Keratinocyte (primary cell): Measurements from ENCODE around the gene CMSS1. TPM values are rescaled to one million over a fixed set of nuclear protein-coding genes. Genes with fewer than 3 reads are reported as not detected.

Source experiments
- DNase-seq: peaks from one replicate; pipeline ENCODE4 v3.0.0-alpha.2; 2011; ENCODE audit warnings: low read depth, missing footprints, low spot score
- FAIRE-seq: peaks from 2 replicates; lab custom pipeline; 2011; peaks lifted over from hg19 to GRCh38; lab: Jason Lieb, UNC
- H2AFZ ChIP-seq: 2 replicates; pipeline ENCODE4 v1.6.0; 2012; ENCODE audit warnings: low read length, control low read depth, inconsistent platforms; ENCODE audit not compliant: control insufficient read depth
- H3K27ac ChIP-seq: 2 replicates; pipeline ENCODE4 v1.5.1; 2011; ENCODE audit warnings: low read length; ENCODE audit not compliant: control insufficient read depth, insufficient read depth
- H3K27me3 ChIP-seq: 3 replicates; pipeline ENCODE4 v1.6.0; 2011; ENCODE audit warnings: low read length; ENCODE audit not compliant: control insufficient read depth, insufficient read depth; ENCODE audit errors: extremely low read depth
- H3K36me3 ChIP-seq, 2 experiments: 2 replicates in 1 of 2; 3 replicates in 1 of 2; pipeline ENCODE4 v1.5.1; 2011; ENCODE audit warnings: low read length in 2 of 2, mild to moderate bottlenecking in 1 of 2; ENCODE audit not compliant: control insufficient read depth in 2 of 2, insufficient read depth in 2 of 2; ENCODE audit errors: extremely low read depth in 1 of 2
- H3K4me1 ChIP-seq: 3 replicates; pipeline ENCODE4 v1.5.1; 2011; ENCODE audit warnings: low read length; ENCODE audit not compliant: control insufficient read depth, insufficient read depth; ENCODE audit errors: extremely low read depth
- H3K4me2 ChIP-seq: 3 replicates; pipeline ENCODE4 v1.6.0; 2011; ENCODE audit warnings: low read depth, low read length; ENCODE audit not compliant: control insufficient read depth, insufficient read depth; ENCODE audit errors: extremely low read depth
- H3K4me3 ChIP-seq, 3 experiments: fragments of 200-600 bp in 1 of 3; sonication (generic) in 1 of 3; 2 replicates in 2 of 3; 3 replicates in 1 of 3; pipeline ENCODE4 v1.5.1; 2011 to 2016; ENCODE audit warnings: low read length in 3 of 3, mild to moderate bottlenecking in 3 of 3, control low read depth in 2 of 3, inconsistent platforms in 1 of 3, low read depth in 1 of 3, mixed read lengths in 1 of 3, mixed run types in 1 of 3, moderate library complexity in 1 of 3; ENCODE audit not compliant: control insufficient read depth in 2 of 3, insufficient read depth in 2 of 3; ENCODE audit errors: extremely low read depth in 1 of 3
- H3K79me2 ChIP-seq: 2 replicates; pipeline ENCODE4 v1.6.0; 2012; ENCODE audit warnings: low read length; ENCODE audit not compliant: control insufficient read depth, insufficient read depth
- H3K9ac ChIP-seq: 3 replicates; pipeline ENCODE4 v1.6.0; 2011; ENCODE audit warnings: low read length; ENCODE audit not compliant: control insufficient read depth, insufficient read depth; ENCODE audit errors: extremely low read depth
- H3K9me1 ChIP-seq: 3 replicates; pipeline ENCODE4 v1.6.0; 2011; ENCODE audit warnings: low read length; ENCODE audit not compliant: control insufficient read depth, insufficient read depth; ENCODE audit errors: extremely low read depth
- H3K9me3 ChIP-seq: 2 replicates; pipeline ENCODE4 v1.5.1; 2012; ENCODE audit warnings: low read depth, low read length; ENCODE audit not compliant: control insufficient read depth
- H4K20me1 ChIP-seq: 3 replicates; pipeline ENCODE4 v1.6.0; 2011; ENCODE audit warnings: low read length; ENCODE audit not compliant: control insufficient read depth, insufficient read depth; ENCODE audit errors: extremely low read depth
- EZH2 ChIP-seq: IDR thresholded peaks from one replicate; pipeline ENCODE4 v1.6.1; 2012; ENCODE audit warnings: inconsistent platforms, mild to moderate bottlenecking, low read length, moderate library complexity
- dilution Hi-C: fragments of 300-500 bp; cut with MboI; formaldehyde crosslinking; loops from one replicate; pipeline ENCODE4 v1.7.0; 2020; ENCODE audit warnings: low sequenced_read_pairs; ENCODE audit not compliant: extremely low pct_ligation_motif_present
- polyA plus RNA-seq, 5 experiments: library from polyadenylated mRNA; depleted of rRNA in 3 of 5; stranded (reverse) in 3 of 5; stranded (forward) in 1 of 5; unstranded in 1 of 5; fragments of >200 nt; gene quantifications; 1 replicate in 1 of 5; 2 replicates in 3 of 5; 3 replicates in 1 of 5; pipeline versions ENCODE4 v1.2.1 to v1.2.3, GENCODE V29; 2011 to 2012; ENCODE audit warnings: missing spikeins in 2 of 5, low read depth in 1 of 5, low replicate concordance in 1 of 5
- TF ChIP-seq, protein P1 (sequence below), 3 experiments: IDR thresholded peaks in 1 of 3; conservative IDR thresholded peaks in 1 of 3; optimal IDR thresholded peaks in 1 of 3; 2 replicates in 2 of 3; 3 replicates in 1 of 3; pipeline versions ENCODE3 to v1.5.1; 2011; ENCODE audit warnings: low read length in 3 of 3, mild to moderate bottlenecking in 3 of 3, moderate library complexity in 2 of 3, control low read depth in 1 of 3, inconsistent platforms in 1 of 3; ENCODE audit not compliant: insufficient read depth in 2 of 3; ENCODE audit errors: extremely low read depth in 1 of 3

CMSS1 gene
- polyA plus RNA-seq, 1 donor (not counting 4 experiments of a cell fraction or from before 2014, with no cell fraction given), result 37.2 TPM

DNA sequence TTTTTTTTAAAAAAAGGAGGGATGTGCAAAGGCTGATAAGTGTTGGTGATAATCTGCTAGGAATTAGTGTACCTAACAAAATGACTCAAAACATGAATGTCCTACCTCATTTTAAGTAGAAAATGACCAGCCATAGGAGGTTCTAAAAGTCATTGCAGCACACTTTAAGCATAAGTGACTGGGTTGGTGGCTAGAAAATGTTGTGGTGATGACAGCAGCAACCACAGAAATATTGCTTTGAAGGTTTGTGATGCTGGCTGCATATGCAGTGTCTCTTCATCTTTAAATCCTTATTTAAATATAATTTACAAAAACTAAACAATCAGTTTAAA, 55.2 kb downstream of the CMSS1 start:
- no peaks in the 10 kb centered on the region for H3K27me3 ChIP-seq
- FAIRE-seq (no peak), DNase-seq (no peak)
- H4K20me1 ChIP-seq, result no peaks in the 10 kb centered on the region
- dilution Hi-C loops, result no loop called here
- TF ChIP-seq, protein P1, sequence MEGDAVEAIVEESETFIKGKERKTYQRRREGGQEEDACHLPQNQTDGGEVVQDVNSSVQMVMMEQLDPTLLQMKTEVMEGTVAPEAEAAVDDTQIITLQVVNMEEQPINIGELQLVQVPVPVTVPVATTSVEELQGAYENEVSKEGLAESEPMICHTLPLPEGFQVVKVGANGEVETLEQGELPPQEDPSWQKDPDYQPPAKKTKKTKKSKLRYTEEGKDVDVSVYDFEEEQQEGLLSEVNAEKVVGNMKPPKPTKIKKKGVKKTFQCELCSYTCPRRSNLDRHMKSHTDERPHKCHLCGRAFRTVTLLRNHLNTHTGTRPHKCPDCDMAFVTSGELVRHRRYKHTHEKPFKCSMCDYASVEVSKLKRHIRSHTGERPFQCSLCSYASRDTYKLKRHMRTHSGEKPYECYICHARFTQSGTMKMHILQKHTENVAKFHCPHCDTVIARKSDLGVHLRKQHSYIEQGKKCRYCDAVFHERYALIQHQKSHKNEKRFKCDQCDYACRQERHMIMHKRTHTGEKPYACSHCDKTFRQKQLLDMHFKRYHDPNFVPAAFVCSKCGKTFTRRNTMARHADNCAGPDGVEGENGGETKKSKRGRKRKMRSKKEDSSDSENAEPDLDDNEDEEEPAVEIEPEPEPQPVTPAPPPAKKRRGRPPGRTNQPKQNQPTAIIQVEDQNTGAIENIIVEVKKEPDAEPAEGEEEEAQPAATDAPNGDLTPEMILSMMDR (optimal IDR thresholded peaks at IDR 0.05 in 1 of 3, IDR thresholded peaks at IDR 0.05 in 1 of 3, conservative IDR thresholded peaks at IDR 0.05 in 1 of 3; ENCODE audit: extremely low read depth in 1 of 3, insufficient read depth in 2 of 3, low read length in 3 of 3), result no peak
- no peak for TF ChIP-seq EZH2
- H2AFZ ChIP-seq, result no peak overlapping the region
- no peak overlapping the region for H3K9ac ChIP-seq
- peaks cover 52% of the 10 kb centered on the region for H3K79me2 ChIP-seq
- H3K4me3 ChIP-seq, result no peak overlapping the region
- peak overlapping the region; percentile 82 for H3K4me2 ChIP-seq
- no peak overlapping the region for H3K27ac ChIP-seq
- H3K9me3 ChIP-seq, result no peaks in the 10 kb centered on the region
- H3K36me3 ChIP-seq, result peaks cover 0 to 5% of the 10 kb centered on the region in 2 experiments
- peaks cover 28% of the 10 kb centered on the region for H3K4me1 ChIP-seq
- no peaks in the 10 kb centered on the region for H3K9me1 ChIP-seq

DNA sequence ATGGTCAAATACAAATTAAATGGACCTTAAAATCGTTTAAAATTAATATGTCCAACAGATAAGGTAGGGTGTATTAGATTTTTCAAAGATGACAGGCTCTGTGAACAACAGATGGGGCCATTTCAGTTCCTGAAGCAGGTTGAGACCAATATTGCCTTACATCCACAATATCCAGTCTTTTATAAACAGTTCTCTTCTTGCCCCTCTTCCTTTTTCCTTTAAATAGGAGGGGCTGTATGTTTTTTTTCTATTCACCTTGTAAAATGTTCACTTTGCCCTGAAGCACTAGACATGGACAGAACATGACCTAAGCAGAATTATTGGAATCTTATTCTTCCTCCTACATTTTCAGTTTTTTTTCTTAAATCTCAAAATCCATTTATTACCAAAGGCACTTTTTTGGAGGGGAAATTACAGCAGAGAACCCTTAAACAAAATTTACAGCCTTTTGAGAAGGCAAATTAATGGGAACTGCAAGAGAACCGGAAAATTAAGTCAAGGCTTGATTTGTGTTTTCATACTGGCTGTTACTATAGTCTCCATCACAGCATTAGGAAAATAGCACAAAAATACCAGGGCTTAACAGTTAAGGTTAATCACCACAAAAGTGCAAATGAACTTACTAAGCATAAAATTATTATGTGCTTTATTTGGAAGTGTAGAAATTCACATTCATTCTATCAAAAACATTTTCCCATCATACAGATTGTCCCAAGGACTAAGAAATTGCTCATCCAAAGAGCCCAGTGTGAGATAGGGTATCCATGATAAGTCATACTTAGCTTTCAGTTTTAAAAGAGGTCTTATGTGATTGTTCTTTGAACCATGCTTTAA, 55.8 kb downstream of the CMSS1 start:
- H3K36me3 ChIP-seq, result peaks cover 0 to 2% of the 10 kb centered on the region in 2 experiments
- H3K4me1 ChIP-seq, result peaks cover 29% of the 10 kb centered on the region
- peaks cover 48% of the 10 kb centered on the region for H3K79me2 ChIP-seq
- DNase-seq, result no peak
- TF ChIP-seq EZH2, result no peak
- TF ChIP-seq, protein P1 (optimal IDR thresholded peaks at IDR 0.05 in 1 of 3, IDR thresholded peaks at IDR 0.05 in 1 of 3, conservative IDR thresholded peaks at IDR 0.05 in 1 of 3; ENCODE audit: extremely low read depth in 1 of 3, insufficient read depth in 2 of 3, low read length in 3 of 3), result no peak
- H3K9me3 ChIP-seq, result no peaks in the 10 kb centered on the region
- H2AFZ ChIP-seq, result no peak overlapping the region
- H3K9ac ChIP-seq, result no peak overlapping the region
- no peaks in the 10 kb centered on the region for H3K9me1 ChIP-seq
- H4K20me1 ChIP-seq, result no peaks in the 10 kb centered on the region
- H3K4me2 ChIP-seq, result peak overlapping the region; percentile 82
- no peaks in the 10 kb centered on the region for H3K27me3 ChIP-seq
- peak overlapping the region; percentile 80 to 89 (median 84) for H3K4me3 ChIP-seq
- no peak for FAIRE-seq
- dilution Hi-C loops, result no loop called here
- H3K27ac ChIP-seq, result no peak overlapping the region
